Activated CD4-positive, alpha-beta memory T cell treated with anti-CD3 and anti-CD28 coated beads, Interleukin-2, amount 10 ng/mL, durations not matched to agents 7 days and 5 days (primary cell): ENCODE measurements around the gene KRT222. TPM values are rescaled to one million over a fixed set of nuclear protein-coding genes. Genes with fewer than 3 reads are reported as not detected.

ENCODE experiments used
- CTCF ChIA-PET: fragments of 350-600 bp; sonication (Branson Sonifier 250); formaldehyde crosslinking; loops from one replicate; lab custom pipeline; 2021; ENCODE audit warnings: antibody characterized with exemption, inconsistent platforms; lab: Charles Lee
- POLR2A ChIA-PET: fragments of 350-600 bp; sonication (Branson Sonifier 250); formaldehyde crosslinking; loops from one replicate; lab custom pipeline; 2021; ENCODE audit warnings: antibody characterized with exemption; lab: Charles Lee
- DNase-seq: peaks from one replicate; pipeline ENCODE4 v3.0.0-alpha.2; 2020
- H3K27ac Mint-ChIP-seq: one replicate; pipeline ENCODE4 v1.8.0; 2021; ENCODE audit warnings: mild to moderate bottlenecking, mixed read lengths
- H3K27me3 Mint-ChIP-seq: one replicate; pipeline ENCODE4 v1.8.0; 2021; ENCODE audit warnings: mixed read lengths
- H3K36me3 Mint-ChIP-seq: one replicate; pipeline ENCODE4 v1.8.0; 2021; ENCODE audit warnings: low read depth, mixed read lengths
- H3K4me1 Mint-ChIP-seq: one replicate; pipeline ENCODE4 v1.8.0; 2021; ENCODE audit warnings: mixed read lengths
- H3K4me3 Mint-ChIP-seq: one replicate; pipeline ENCODE4 v1.8.0; 2021; ENCODE audit warnings: mild to moderate bottlenecking, mixed read lengths
- H3K9me3 Mint-ChIP-seq: one replicate; pipeline ENCODE4 v1.8.0; 2021; ENCODE audit warnings: mixed read lengths
- total RNA-seq, 2 experiments: library from RNA; stranded (reverse); gene quantifications; one replicate each; pipeline ENCODE4 v1.2.3, GENCODE V29; 2021

KRT222 gene
- total RNA-seq, 2 experiments from 2014 or later, result not detected

- peak within 1 kb of the TSS; percentile 94 for H3K27ac Mint-ChIP-seq
- H3K4me3 Mint-ChIP-seq, result peak within 1 kb of the TSS; percentile 95
- ChIA-PET CTCF (interaction anchor here (1.1 to 3.6 kb wide), 8 partner anchors 23 to 230 kb away, joined by 3 to 18 read pairs (median 6); partner anchors contain the start of gene TOP2A), POLR2A (interaction anchor here (0.6 to 5.0 kb wide), 21 partner anchors 8 to 1018 kb away, joined by 3 to 66 read pairs (median 5); partner anchors contain the start of genes CCR7, KRT222 and TOP2A)
- H3K9me3 Mint-ChIP-seq, result no peaks in the 10 kb centered on the region
- no peaks in the 10 kb centered on the region for H3K27me3 Mint-ChIP-seq
- H3K4me1 Mint-ChIP-seq, result peaks cover 52% of the 10 kb centered on the region
- H3K36me3 Mint-ChIP-seq, result peaks cover 35% of the 10 kb centered on the region
- peak; percentile 73 for DNase-seq
These were observed 17.2 kb downstream of the KRT222 start, which contains the start of gene SMARCE1 for GRCh38 chr17:40647624-40648383. Gene SMARCE1 (minus strand): TSS chr17:40647818. CDS start chr17:40645802, 2,016 bp downstream.

- ChIA-PET POLR2A (interaction anchor here (0.6 to 5.0 kb wide), 20 partner anchors 7 to 1019 kb away, joined by 3 to 66 read pairs (median 6); partner anchors contain the start of genes CCR7, KRT222 and TOP2A), CTCF (interaction anchor here (0.6 to 3.6 kb wide), 15 partner anchors 22 to 902 kb away, joined by 3 to 18 read pairs (median 5); partner anchors contain the start of gene TOP2A)
- peak overlapping the region; percentile 95 for H3K4me3 Mint-ChIP-seq
- peaks cover 42% of the 10 kb centered on the region for H3K36me3 Mint-ChIP-seq
- no peaks in the 10 kb centered on the region for H3K27me3 Mint-ChIP-seq
- H3K9me3 Mint-ChIP-seq, result no peaks in the 10 kb centered on the region
- peak; percentile 57 for DNase-seq
- H3K4me1 Mint-ChIP-seq, result peaks cover 58% of the 10 kb centered on the region
- H3K27ac Mint-ChIP-seq, result peak overlapping the region; percentile 94
These were observed 18.0 kb downstream of the KRT222 start for GRCh38 chr17:40646791-40647623.

- peaks cover 61% of the 10 kb centered on the region for H3K4me1 Mint-ChIP-seq
- H3K4me3 Mint-ChIP-seq, result peak overlapping the region; percentile 30
- ChIA-PET CTCF (interaction anchor here (1.0 to 3.6 kb wide), 7 partner anchors 21 to 903 kb away, joined by 3 to 18 read pairs (median 5); partner anchors contain the start of gene TOP2A), POLR2A (interaction anchor here (0.6 to 5.0 kb wide), 10 partner anchors 8 to 1020 kb away, joined by 3 to 66 read pairs (median 14); partner anchors contain the start of genes CCR7 and TOP2A)
- H3K9me3 Mint-ChIP-seq, result no peaks in the 10 kb centered on the region
- H3K36me3 Mint-ChIP-seq, result peaks cover 46% of the 10 kb centered on the region
- H3K27me3 Mint-ChIP-seq, result no peaks in the 10 kb centered on the region
- no peak overlapping the region for H3K27ac Mint-ChIP-seq
- DNase-seq, result no peak
These were observed 19.0 kb downstream of the KRT222 start for GRCh38 chr17:40645943-40646342.

DNA sequence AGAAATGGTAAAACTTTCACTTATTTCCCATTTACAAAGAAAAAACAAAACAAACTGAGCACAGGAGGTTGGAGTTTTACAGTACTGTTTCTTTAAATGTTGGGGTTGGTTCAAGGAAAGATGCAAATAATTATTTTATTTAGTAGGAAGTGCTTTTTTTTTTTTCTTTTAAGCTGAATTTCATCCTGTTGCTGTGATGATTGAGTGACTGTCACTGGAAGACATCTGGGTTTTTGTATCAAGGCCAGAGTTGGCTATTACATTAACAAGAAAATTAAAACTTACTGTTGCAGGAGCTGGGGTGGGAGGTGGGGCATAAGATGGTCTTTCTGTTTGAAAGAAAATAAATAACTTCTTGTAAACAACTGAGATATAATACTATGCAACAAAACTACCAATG lies 19.7 kb downstream of the KRT222 start:
- Mint-ChIP-seq H3K36me3 (peaks cover 53% of the 10 kb centered on the region), H3K4me1 (peaks cover 64% of the 10 kb centered on the region), H3K27me3 (no peaks in the 10 kb centered on the region), H3K27ac (no peak overlapping the region), H3K4me3 (peak overlapping the region; percentile 3), H3K9me3 (no peaks in the 10 kb centered on the region)
- POLR2A ChIA-PET, result interaction anchor here (0.6 to 5.0 kb wide), 6 partner anchors 12 to 357 kb away, joined by 3 to 66 read pairs (median 26); partner anchors contain the start of gene CCR7
- no peak for DNase-seq
- CTCF ChIA-PET, result interaction anchor here (0.9 to 3.6 kb wide), 3 partner anchors 10 to 83 kb away, joined by 3 to 18 read pairs (median 4); no protein-coding TSS in a partner anchor

GRCh38 chr17:40637931-40638330 lies 27.0 kb downstream of the KRT222 start:
- DNase-seq, result no peak
- no peaks in the 10 kb centered on the region for H3K27me3 Mint-ChIP-seq
- H3K4me1 Mint-ChIP-seq, result peaks cover 28% of the 10 kb centered on the region
- no peak overlapping the region for H3K27ac Mint-ChIP-seq
- H3K4me3 Mint-ChIP-seq, result no peak overlapping the region
- H3K36me3 Mint-ChIP-seq, result peaks cover 65% of the 10 kb centered on the region
- ChIA-PET CTCF (no interaction called here), POLR2A (interaction anchor here (1.0 kb wide), 1 partner anchor 9 kb away, joined by 3 read pairs; no protein-coding TSS in a partner anchor)
- H3K9me3 Mint-ChIP-seq, result no peaks in the 10 kb centered on the region

- Mint-ChIP-seq H3K4me3 (no peak overlapping the region), H3K27me3 (no peaks in the 10 kb centered on the region), H3K27ac (no peak overlapping the region), H3K4me1 (peaks cover 17% of the 10 kb centered on the region), H3K36me3 (peaks cover 73% of the 10 kb centered on the region), H3K9me3 (no peaks in the 10 kb centered on the region)
- CTCF ChIA-PET, result interaction anchor here (1.2 kb wide), 1 partner anchor 14 kb away, joined by 7 read pairs; no protein-coding TSS in a partner anchor
- no peak for DNase-seq
- POLR2A ChIA-PET, result interaction anchor here (0.8 to 2.8 kb wide), 3 partner anchors 9 to 15 kb away, joined by 3 to 22 read pairs (median 3); partner anchors contain the start of gene SMARCE1
These were observed 31.1 kb downstream of the KRT222 start for GRCh38 chr17:40633871-40634270.

DNA sequence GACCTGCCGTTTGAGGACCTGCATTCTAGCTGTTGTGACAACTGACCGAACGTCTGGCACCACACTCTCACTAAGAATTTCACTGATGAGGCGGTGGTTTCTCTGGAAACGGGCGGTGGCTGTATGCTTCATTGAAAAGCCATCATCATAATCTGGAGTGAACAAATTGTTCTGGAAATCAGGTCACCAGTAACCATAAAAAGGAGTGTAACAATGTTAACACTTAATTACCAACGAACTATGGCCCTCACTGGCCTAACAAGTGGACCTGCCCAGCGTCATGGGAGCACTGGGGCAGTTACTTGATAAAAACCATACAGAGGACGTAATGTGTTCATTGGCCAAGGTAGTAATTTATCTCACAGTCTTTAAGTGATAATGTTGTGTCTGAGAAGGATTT lies 32.8 kb downstream of the KRT222 start:
- peaks cover 12% of the 10 kb centered on the region for H3K4me1 Mint-ChIP-seq
- no peak overlapping the region for H3K4me3 Mint-ChIP-seq
- DNase-seq, result no peak
- ChIA-PET CTCF (interaction anchor here (0.9 kb wide), 1 partner anchor 12 kb away, joined by 3 read pairs; no protein-coding TSS in a partner anchor), POLR2A (interaction anchor here (2.8 kb wide), 1 partner anchor 14 kb away, joined by 22 read pairs; the partner anchor contains the start of gene SMARCE1)
- H3K27ac Mint-ChIP-seq, result no peak overlapping the region
- no peaks in the 10 kb centered on the region for H3K9me3 Mint-ChIP-seq
- H3K36me3 Mint-ChIP-seq, result peaks cover 76% of the 10 kb centered on the region
- no peaks in the 10 kb centered on the region for H3K27me3 Mint-ChIP-seq

DNA sequence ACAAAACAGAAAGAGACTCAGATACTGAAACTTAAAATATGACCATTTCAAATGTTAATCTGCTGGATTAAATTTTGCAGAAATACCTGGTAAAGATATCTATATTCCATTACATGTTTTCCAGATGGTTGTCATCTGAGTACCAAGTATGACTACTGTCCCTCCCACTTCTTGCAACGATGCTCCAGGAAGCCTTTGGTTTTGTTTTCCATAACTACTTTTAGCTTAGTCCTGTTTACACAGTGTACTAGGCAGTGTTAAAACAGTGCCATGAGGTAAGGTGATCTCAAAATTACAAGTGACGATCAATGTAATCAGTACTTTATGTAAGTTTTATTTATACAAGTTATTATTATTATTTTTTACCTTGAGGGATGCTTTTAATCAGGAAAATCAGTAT lies 35.1 kb downstream of the KRT222 start:
- no peaks in the 10 kb centered on the region for H3K9me3 Mint-ChIP-seq
- H3K4me3 Mint-ChIP-seq, result no peak overlapping the region
- no peak for DNase-seq
- H3K27ac Mint-ChIP-seq, result no peak overlapping the region
- H3K36me3 Mint-ChIP-seq, result peaks cover 71% of the 10 kb centered on the region
- ChIA-PET CTCF (interaction anchor here (0.8 to 1.5 kb wide), 2 partner anchors 10 kb away, joined by 4 to 8 read pairs; no protein-coding TSS in a partner anchor), POLR2A (interaction anchor here (1.1 to 6.4 kb wide), 3 partner anchors 8 to 98 kb away, joined by 3 to 55 read pairs (median 4); partner anchors contain the start of gene SMARCE1)
- no peaks in the 10 kb centered on the region for H3K27me3 Mint-ChIP-seq
- H3K4me1 Mint-ChIP-seq, result peaks cover 22% of the 10 kb centered on the region

- H3K36me3 Mint-ChIP-seq, result peaks cover 37% of the 10 kb centered on the region
- no peak overlapping the region for H3K4me3 Mint-ChIP-seq
- peaks cover 54% of the 10 kb centered on the region for H3K4me1 Mint-ChIP-seq
- no peaks in the 10 kb centered on the region for H3K9me3 Mint-ChIP-seq
- no peak for DNase-seq
- ChIA-PET POLR2A (interaction anchor here (0.9 to 6.4 kb wide), 7 partner anchors 9 to 65 kb away, joined by 3 to 55 read pairs (median 4); partner anchors contain the start of gene SMARCE1), CTCF (interaction anchor here (0.6 to 7.6 kb wide), 8 partner anchors 10 to 103 kb away, joined by 3 to 54 read pairs (median 6); partner anchors contain the start of gene SMARCE1)
- no peak overlapping the region for H3K27ac Mint-ChIP-seq
- no peaks in the 10 kb centered on the region for H3K27me3 Mint-ChIP-seq
These were observed 39.7 kb downstream of the KRT222 start for GRCh38 chr17:40625311-40625710.

- Mint-ChIP-seq H3K27me3 (no peaks in the 10 kb centered on the region), H3K9me3 (no peaks in the 10 kb centered on the region), H3K27ac (no peak overlapping the region), H3K4me3 (no peak overlapping the region), H3K4me1 (peaks cover 60% of the 10 kb centered on the region), H3K36me3 (peaks cover 22% of the 10 kb centered on the region)
- CTCF ChIA-PET, result interaction anchor here (0.6 to 7.6 kb wide), 4 partner anchors 8 to 748 kb away, joined by 3 to 54 read pairs (median 10); partner anchors contain the start of gene SMARCE1
- POLR2A ChIA-PET, result interaction anchor here (1.2 to 6.4 kb wide), 3 partner anchors 16 to 23 kb away, joined by 3 to 55 read pairs (median 5); partner anchors contain the start of gene SMARCE1
- DNase-seq, result no peak
These were observed 41.4 kb downstream of the KRT222 start for GRCh38 chr17:40623419-40624210.

- Mint-ChIP-seq H3K9me3 (no peaks in the 10 kb centered on the region), H3K27me3 (no peaks in the 10 kb centered on the region), H3K27ac (peak overlapping the region; percentile 17), H3K36me3 (peaks cover 14% of the 10 kb centered on the region), H3K4me3 (peak overlapping the region; percentile 18), H3K4me1 (peaks cover 60% of the 10 kb centered on the region)
- CTCF ChIA-PET, result interaction anchor here (1.3 to 7.6 kb wide), 2 partner anchors 60 to 74 kb away, joined by 3 to 54 read pairs; no protein-coding TSS in a partner anchor
- DNase-seq, result no peak
- POLR2A ChIA-PET, result interaction anchor here (1.1 to 4.2 kb wide), 4 partner anchors 17 to 61 kb away, joined by 4 to 31 read pairs (median 10); partner anchors contain the start of gene SMARCE1
These were observed 42.5 kb downstream of the KRT222 start for GRCh38 chr17:40622509-40622928.
